K562 treated with DMSO at 1 percent for 12 hours (cell line): ENCODE data around the gene JAKMIP2. TPM values are rescaled to one million over a fixed set of nuclear protein-coding genes. Genes with fewer than 3 reads are reported as not detected.

Source experiments
- total RNA-seq: library from RNA; unstranded; fragments of 300-600 nt; gene quantifications from 2 replicates; pipeline ENCODE4 v1.2.3, GENCODE V29; 2022; ENCODE audit not compliant: insufficient read depth

Gene JAKMIP2
- total RNA-seq = not detected in 2 replicates

DNA sequence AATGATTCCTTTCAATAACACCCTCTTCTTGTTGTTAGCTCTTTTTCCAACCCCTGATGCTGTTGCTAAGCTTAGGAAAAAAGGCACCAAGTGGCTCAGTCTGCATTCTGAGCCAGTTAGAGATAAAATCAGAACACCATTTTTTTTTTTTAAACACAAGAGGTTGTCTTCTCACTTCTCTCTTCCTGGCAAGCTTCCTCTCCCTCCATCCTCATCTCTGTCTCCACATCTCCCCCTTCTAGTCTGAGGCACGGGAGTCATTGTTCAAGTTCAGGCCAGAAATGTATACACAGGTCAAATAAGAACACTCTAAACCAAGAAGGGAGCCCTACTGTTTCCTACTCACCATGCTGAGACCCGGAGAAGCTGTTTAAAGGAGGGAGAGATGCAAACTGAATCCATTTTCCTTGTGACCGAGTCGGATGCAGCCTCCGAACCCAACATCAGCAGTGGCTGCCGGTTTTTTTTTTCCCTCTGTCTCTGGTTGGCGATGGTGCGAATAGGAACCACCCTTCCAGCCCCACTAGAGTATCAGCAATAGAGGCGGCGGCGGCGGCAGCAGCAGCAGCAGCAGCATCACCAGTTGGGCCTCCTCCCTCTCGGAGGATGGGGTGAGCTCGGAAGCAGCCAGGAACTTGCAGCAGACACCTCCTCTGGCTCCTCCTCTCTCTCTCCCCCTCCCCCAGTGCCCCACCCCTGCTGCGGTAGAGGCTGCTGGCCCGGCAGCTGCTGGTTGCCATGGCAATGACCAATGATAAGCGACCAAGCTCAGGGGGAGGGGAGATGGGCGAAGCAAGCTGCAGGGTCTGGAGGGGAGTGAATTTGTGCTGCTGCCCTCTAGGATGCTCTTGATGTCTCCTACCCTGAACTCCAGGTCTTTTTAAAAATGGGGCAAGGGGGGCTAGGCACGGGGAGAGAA lies at the start of gene JAKMIP2:
JAKMIP2 (minus strand) TSS at position 619 of the 919 bp plus-strand sequence. CDS start 110,922 bp downstream, outside the sequence.

DNA sequence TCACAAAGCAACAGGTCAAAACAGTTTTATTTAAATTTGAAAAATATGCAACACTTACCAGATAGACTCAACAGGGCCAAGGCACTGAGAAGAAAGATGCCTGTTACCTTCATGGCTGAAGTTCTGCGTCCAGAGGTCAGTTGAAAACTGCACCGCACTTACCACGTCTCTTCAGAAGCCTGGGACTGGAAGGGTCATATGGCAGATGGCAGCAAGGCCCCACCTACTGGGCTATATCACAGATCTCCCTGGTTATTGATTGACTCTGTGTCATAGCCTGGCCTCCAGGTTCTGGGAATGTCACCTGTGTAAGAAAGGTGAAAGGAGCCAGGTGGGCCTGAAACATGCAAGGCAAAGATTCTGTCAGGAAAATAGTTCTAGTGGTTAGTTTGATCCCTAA lies 48.9 kb upstream of the JAKMIP2 start, which contains the start of gene SPINK1:
SPINK1 (minus strand) TSS at position 207 of the 400 bp plus-strand sequence; CDS start at position 113, 94 bp downstream.

Other genes starting within 250 kb of the JAKMIP2 start
- gene SPINK1, start 48.9 kb upstream of the JAKMIP2 start, total RNA-seq = 13.4 and 28.7 TPM in 2 replicates
- not detected in 2 replicates for gene SCGB3A2, start 96.0 kb upstream of the JAKMIP2 start, total RNA-seq
- not detected in 2 replicates for gene C5orf46, start 123.8 kb upstream of the JAKMIP2 start, total RNA-seq